Fibroblast of gingiva (primary cell): ENCODE data around the gene PIP5K1A.
"Not testable (repeated sequence)": the region's sequence is repeated elsewhere in the genome, so short reads cannot be mapped to it uniquely, and the experiment has no call there.

Source experiments
- DNase-seq: peaks from one replicate; pipeline ENCODE4 v3.0.0-alpha.2; 2011; ENCODE audit warnings: low read depth

PIP5K1A gene

GRCh38 chr1:151192047-151192446 is 6.3 kb upstream of the PIP5K1A start:
- no peak for DNase-seq

- no peak for DNase-seq
Measured at GRCh38 chr1:151193304-151193703, 5.0 kb upstream of the PIP5K1A start.

GRCh38 chr1:151193856-151194255 is 4.5 kb upstream of the PIP5K1A start:
- DNase-seq, result no peak

- peak; percentile 89 for DNase-seq
Measured at GRCh38 chr1:151194894-151195594, 3.3 kb upstream of the PIP5K1A start.

- DNase-seq, result peak; percentile 85
Measured at GRCh38 chr1:151196292-151196800, 2.0 kb upstream of the PIP5K1A start.

- no peak for DNase-seq
Measured at GRCh38 chr1:151197863-151198253, 494 bp upstream of the PIP5K1A start.

GRCh38 chr1:151199873-151200581 is 1.7 kb downstream of the PIP5K1A start:
- DNase-seq, result peak; percentile 85

GRCh38 chr1:151205381-151205965 is 7.1 kb downstream of the PIP5K1A start:
- DNase-seq, result not testable (repeated sequence)

GRCh38 chr1:151210830-151211229 is 12.5 kb downstream of the PIP5K1A start:
- peak; percentile 41 for DNase-seq

- DNase-seq, result no peak
Measured at GRCh38 chr1:151211972-151212705, 13.8 kb downstream of the PIP5K1A start.

GRCh38 chr1:151213560-151213959 is 15.2 kb downstream of the PIP5K1A start:
- DNase-seq, result no peak

GRCh38 chr1:151221616-151222015 is 23.3 kb downstream of the PIP5K1A start:
- DNase-seq, result no peak

GRCh38 chr1:151222130-151222529 is 23.8 kb downstream of the PIP5K1A start:
- peak; percentile 11 for DNase-seq

GRCh38 chr1:151235235-151235634 is 36.9 kb downstream of the PIP5K1A start:
- no peak for DNase-seq

- DNase-seq, result no peak
Measured at GRCh38 chr1:151237678-151238466, 39.5 kb downstream of the PIP5K1A start.

- DNase-seq, result peak; percentile 84
Measured at GRCh38 chr1:151238467-151238739, 40.1 kb downstream of the PIP5K1A start.

GRCh38 chr1:151242442-151242841 is 44.1 kb downstream of the PIP5K1A start:
- DNase-seq, result no peak

GRCh38 chr1:151243683-151244216 is 45.4 kb downstream of the PIP5K1A start:
- no peak for DNase-seq

GRCh38 chr1:151246786-151247185 is 48.4 kb downstream of the PIP5K1A start:
- no peak for DNase-seq

GRCh38 chr1:151251656-151252470 is 53.5 kb downstream of the PIP5K1A start:
- DNase-seq, result peak; percentile 79
